HL-60/S4 (cell line): ENCODE results near the gene ECE1.

Experiments
- in situ Hi-C: fragments of 300-500 bp; cut with MboI; formaldehyde crosslinking; loops from 2 replicates; pipeline ENCODE4 v1.14.3; 2022; ENCODE audit warnings: low sequenced_read_pairs

The ECE1 gene

GRCh38 chr1:21255284-21255942 lies 34.9 kb downstream of the ECE1 start:
- in situ Hi-C loops, result loop anchor here (5.0 kb wide), 1 partner anchor 87 kb away; no protein-coding TSS in a partner anchor

DNA sequence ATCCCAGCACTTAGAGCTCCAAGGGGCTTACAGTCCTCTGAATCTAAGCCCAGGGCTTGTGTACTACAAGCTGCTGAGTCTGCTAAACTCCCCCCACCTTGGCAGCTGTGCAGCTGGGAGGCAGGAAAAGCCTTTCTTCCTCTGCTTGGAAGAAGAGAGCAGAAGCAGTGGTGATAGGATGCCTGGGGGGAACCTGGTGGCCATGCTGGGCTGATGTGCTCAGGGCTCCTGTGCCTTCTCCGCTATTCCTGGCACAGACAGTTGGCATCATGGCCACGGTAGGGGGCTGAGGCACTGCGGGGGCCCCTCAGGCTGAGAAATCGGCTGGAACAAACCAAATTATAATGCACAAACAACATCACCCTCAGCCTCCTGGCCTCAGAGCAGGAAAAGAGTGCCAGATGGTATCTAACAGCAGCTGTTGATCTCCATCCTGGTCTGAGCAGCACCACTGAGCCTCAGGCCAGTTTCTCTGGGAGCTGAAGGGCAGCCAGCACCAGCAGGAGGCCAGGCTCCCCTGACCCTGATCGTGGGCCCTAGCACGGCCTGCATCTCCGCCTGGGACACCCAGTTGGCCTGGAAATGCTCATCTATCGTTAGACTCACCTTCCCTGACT lies 35.8 kb downstream of the ECE1 start:
- in situ Hi-C loops, result no loop called here

DNA sequence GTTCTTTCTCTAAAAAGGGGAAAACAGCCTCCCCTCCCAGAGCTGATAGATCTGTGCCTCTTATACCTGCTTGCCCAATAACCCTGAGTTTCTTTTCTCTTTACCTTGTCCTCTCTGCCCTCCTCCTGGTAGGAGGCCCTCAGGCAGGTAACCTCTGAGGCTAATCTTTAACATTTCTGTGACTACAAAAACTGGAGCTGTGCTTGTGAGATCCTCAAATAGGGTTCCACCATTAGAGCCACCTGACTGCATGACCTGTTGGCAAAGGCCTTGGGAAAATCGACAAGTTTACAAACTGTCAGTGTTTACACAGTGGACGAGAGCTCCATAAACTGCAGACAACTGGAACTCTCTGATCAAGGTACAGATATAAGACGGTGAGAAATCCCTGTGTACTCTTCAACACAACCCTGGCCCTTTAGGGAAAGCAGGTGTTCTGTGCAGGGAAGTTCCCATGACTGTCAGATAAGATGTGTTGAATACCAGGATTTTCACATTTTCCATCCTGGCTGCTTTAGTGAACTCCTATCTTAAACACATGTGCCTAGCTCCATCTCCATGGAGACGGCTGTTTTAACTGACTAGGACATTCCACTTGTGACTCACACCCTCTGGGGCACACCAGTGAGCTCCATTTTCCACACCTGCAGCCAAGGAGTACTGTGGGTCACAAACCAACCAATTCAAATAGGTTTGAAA lies 38.3 kb downstream of the ECE1 start:
- in situ Hi-C loops, result no loop called here

- in situ Hi-C loops, result loop anchor here (25.0 kb wide), 2 partner anchors 712 to 1162 kb away; no protein-coding TSS in a partner anchor
Observed at GRCh38 chr1:21249940-21250493, 40.2 kb downstream of the ECE1 start.

DNA sequence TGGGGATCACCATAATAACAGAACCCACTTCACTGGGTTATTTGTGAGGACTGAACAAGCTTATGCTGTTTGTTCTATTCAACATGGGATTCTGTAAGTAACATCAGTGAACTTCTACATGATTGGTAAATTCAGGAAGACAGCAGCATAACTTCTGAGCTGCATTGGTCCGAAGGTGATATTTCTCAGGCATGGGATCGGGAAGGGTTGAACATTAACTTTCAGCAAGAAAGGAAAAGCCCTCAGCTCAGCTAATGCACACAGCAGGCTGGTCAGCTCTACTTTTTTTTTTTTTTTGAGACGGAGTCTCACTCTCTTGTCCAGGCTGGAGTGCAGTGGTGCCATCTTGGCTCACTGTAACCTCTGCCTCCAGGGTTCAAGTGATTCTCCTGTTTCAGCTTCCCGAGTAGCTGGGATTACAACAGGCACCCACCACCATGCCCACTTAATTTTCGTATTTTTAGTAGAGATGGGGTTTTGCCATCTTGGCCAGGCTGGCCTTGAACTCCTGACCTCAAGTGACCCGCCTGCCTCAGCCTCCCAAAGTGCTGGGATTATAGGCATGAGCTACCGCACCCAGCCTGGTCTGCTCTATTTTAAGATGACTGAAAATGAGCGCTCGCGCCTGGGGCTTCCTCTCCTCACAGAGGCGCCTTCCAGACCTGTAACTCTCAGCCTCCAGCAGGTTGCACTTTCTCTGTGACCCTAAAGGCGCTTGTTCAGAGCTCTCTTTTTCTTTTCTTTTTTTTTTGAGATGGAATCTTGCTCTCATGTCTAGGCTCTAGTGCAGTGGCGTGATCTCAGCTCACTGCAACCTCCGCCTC lies 42.2 kb downstream of the ECE1 start:
- in situ Hi-C loops, result loop anchor here (25.0 kb wide), 2 partner anchors 714 to 1164 kb away; no protein-coding TSS in a partner anchor

GRCh38 chr1:21246905-21247642 lies 43.2 kb downstream of the ECE1 start:
- in situ Hi-C loops, result loop anchor here (25.0 kb wide), 2 partner anchors 715 to 1165 kb away; no protein-coding TSS in a partner anchor

DNA sequence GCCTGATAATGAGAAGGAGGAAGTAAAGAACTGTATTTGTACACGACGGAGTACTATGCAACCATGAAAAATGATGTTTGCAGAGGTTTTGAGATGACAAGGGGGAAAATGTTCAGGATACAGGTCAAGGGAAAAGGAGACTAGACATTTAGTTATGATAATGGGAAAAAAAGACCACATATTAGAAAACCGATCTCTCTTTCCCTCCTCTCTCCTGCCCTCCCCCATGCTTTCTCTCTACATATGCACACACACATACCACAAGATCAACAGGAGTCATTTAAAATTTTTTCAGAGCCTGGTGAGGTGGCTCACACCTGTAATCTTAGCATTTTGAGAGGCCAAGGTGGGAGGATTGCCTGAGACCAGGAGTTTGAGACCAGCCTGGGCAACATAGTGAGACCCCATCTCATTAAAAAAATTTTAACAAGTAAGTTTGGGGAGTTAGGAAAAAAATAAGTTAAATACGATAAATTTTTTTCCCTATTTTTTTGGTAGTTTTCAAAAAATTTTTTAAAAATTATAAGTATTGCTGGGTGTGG lies 44.5 kb downstream of the ECE1 start:
- in situ Hi-C loops, result loop anchor here (25.0 kb wide), 2 partner anchors 717 to 1167 kb away; no protein-coding TSS in a partner anchor

- in situ Hi-C loops, result loop anchor here (25.0 kb wide), 2 partner anchors 717 to 1167 kb away; no protein-coding TSS in a partner anchor
Observed at GRCh38 chr1:21244986-21245687, 45.1 kb downstream of the ECE1 start.

DNA sequence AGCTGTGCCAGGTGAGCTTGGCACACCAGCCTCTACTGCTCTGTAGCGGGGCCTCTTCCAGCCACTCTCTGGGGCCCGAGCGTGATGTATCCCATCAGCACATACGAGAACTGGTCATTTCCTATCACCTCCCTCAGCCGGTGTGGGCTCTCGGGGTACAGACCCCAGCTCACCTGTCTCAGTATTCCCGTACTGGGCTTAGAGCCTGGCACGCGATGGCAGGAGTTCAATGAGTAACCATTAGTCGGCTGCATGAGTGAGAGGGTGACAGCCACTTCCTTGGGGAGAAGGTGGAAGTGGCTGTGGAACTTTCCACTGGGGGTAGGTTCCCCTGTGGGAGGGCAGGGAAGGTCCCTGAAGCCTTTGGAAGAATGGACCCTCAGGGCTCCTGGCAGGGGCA lies 46.1 kb downstream of the ECE1 start:
- in situ Hi-C loops, result loop anchor here (25.0 kb wide), 2 partner anchors 718 to 1168 kb away; no protein-coding TSS in a partner anchor

DNA sequence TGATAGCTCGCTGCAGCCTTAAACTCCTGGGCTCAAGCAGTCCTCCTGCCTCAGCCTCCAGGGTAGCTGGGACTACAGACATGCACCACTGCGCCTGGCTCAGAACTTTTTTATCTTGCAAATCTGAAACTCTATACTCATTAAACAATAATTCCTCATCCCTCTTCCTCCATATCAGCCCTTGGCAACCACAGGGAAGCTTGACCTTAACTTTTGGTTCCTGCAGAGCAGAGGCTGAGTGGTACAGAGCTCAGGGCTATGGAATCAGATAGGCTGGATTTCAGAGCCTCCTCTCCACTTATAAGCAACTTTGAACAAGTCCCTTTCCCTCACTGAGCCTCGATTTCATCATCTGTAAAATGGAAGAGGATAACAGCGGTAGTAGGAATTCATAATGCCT lies 47.4 kb downstream of the ECE1 start:
- in situ Hi-C loops, result loop anchor here (25.0 kb wide), 2 partner anchors 719 to 1169 kb away; no protein-coding TSS in a partner anchor

- in situ Hi-C loops, result loop anchor here (25.0 kb wide), 2 partner anchors 720 to 1170 kb away; no protein-coding TSS in a partner anchor
Observed at GRCh38 chr1:21241771-21242581, 48.3 kb downstream of the ECE1 start.

DNA sequence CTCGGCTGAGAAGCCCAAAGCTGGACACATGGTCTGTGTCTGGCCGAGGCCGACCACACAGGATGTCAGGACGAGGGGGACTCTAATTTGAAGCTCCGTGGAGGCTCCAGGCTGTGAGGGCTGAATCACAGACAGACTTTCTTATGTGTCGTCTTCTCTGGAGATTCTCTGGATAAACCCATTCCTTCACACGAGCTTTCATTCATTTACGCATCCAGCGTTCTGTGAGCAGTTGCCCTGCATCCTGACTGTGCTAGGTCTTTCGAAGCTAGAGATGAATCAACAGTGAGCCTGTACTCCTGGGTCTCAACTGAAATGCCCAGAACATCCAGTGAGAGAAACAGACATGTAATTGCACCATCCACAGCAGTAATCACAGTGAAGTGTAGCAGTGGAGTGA lies 49.6 kb downstream of the ECE1 start:
- in situ Hi-C loops, result loop anchor here (25.0 kb wide), 2 partner anchors 722 to 1172 kb away; no protein-coding TSS in a partner anchor

GRCh38 chr1:21239221-21239620 lies 51.0 kb downstream of the ECE1 start:
- in situ Hi-C loops, result loop anchor here (25.0 kb wide), 2 partner anchors 723 to 1173 kb away; no protein-coding TSS in a partner anchor

DNA sequence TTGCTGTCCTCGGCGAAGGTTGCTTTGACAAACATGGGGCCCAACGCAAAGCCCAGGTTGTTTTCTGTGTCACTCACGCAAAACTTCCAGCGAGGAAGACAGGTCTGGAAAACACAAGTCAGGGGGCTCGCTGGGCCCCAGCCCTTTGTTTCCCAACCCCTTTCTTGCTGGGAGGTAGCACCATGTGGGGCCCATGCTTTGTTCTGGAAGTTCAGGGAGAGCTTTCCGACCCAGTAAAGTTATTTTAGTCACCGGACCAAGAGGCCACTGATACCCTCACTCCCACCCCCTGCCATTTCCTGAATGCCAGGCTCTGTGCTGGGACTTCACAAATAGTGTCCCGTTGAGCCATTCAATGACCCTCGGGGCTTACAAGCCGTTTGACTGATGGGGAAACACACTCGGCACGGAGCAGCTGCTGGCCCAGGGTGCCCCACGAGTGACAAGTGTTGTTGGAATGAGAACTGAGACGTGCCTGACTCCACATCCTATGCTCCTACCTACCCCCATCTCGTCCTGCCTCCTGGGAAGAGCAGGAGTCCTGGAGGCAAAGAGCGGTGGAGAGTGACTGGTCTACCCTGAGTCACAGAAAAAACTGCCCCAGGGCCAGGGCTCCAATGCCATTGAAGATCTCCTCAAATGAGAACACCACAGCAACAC lies 52.0 kb downstream of the ECE1 start:
- in situ Hi-C loops, result loop anchor here (25.0 kb wide), 2 partner anchors 724 to 1174 kb away; no protein-coding TSS in a partner anchor

- in situ Hi-C loops, result loop anchor here (25.0 kb wide), 2 partner anchors 725 to 1175 kb away; no protein-coding TSS in a partner anchor
Observed at GRCh38 chr1:21237446-21238088, 52.7 kb downstream of the ECE1 start.

DNA sequence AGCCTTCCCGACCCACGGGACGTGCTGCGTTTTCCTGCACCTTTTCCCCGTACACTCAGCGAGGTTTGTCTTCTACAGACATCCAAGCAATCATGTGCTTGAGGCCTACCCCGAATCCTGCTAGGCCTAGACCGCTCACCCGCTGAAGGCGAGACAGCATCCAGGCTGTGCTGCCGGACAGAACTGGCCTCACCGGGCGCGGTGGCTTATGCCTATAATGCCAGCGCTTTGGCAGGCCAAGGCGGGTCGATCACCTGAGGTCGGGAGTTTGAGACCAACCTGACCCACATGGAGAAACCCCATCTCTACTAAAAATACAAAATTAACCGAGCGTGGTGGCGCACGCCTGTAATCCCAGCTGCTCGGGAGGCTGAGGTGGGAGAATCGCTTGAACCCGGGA lies 54.1 kb downstream of the ECE1 start:
- in situ Hi-C loops, result loop anchor here (25.0 kb wide), 2 partner anchors 726 to 1176 kb away; no protein-coding TSS in a partner anchor
